ENCODE results near the gene STARD3. TPM values are rescaled to one million over a fixed set of nuclear protein-coding genes. Genes with fewer than 3 reads are reported as not detected.

The STARD3 gene
- total RNA-seq, 1 donor from 2014 or later, result 58.2 TPM

GRCh38 chr17:39664581-39665561 is 27.9 kb downstream of the STARD3 start, which contains the start of gene TCAP:
Gene TCAP, plus strand, starts transcription at chr17:39665349. Its CDS starts 11 bp downstream, at chr17:39665360.
- ChIA-PET POLR2A (interaction anchor here (1.0 to 1.6 kb wide), 2 partner anchors 10 kb away, joined by 4 to 5 read pairs; no protein-coding TSS in a partner anchor), CTCF (interaction anchor here (0.9 to 2.7 kb wide), 3 partner anchors 10 to 41 kb away, joined by 3 to 16 read pairs (median 3); no protein-coding TSS in a partner anchor)
- H3K4me1 Mint-ChIP-seq, result peaks cover 35% of the 10 kb centered on the region
- H3K9me3 Mint-ChIP-seq, result no peaks in the 10 kb centered on the region
- H3K36me3 Mint-ChIP-seq (ENCODE audit: low read depth), result peaks cover 22% of the 10 kb centered on the region
- no peak for ATAC-seq (ENCODE audit: low read depth)
- DNase-seq, result no peak
- no peak within 1 kb of the TSS for H3K27ac Mint-ChIP-seq
- H3K4me3 Mint-ChIP-seq, result no peak within 1 kb of the TSS
- peaks cover 12% of the 10 kb centered on the region for H3K27me3 Mint-ChIP-seq
- intact Hi-C loops (cut with micrococcal nuclease), result loop anchor here (5.0 kb wide), 2 partner anchors 67 to 457 kb away; partner anchors contain the start of genes MIEN1 and MSL1
- TF ChIP-seq CTCF (IDR thresholded peaks at IDR 0.05), result no peak

GRCh38 chr17:39665642-39666224 is 28.8 kb downstream of the STARD3 start:
- Mint-ChIP-seq H3K4me3 (no peak overlapping the region), H3K27me3 (peaks cover 12% of the 10 kb centered on the region), H3K9me3 (no peaks in the 10 kb centered on the region)

GRCh38 chr17:39666231-39666600 is 29.3 kb downstream of the STARD3 start:
- Mint-ChIP-seq H3K27me3 (peaks cover 12% of the 10 kb centered on the region), H3K9me3 (no peaks in the 10 kb centered on the region), H3K4me1 (peaks cover 26% of the 10 kb centered on the region), H3K36me3 (ENCODE audit: low read depth) (peaks cover 12% of the 10 kb centered on the region), H3K27ac (no peak overlapping the region), H3K4me3 (no peak overlapping the region)
- TF ChIP-seq CTCF (IDR thresholded peaks at IDR 0.05), result no peak
- CTCF ChIA-PET, result interaction anchor here (1.0 to 2.7 kb wide), 4 partner anchors 12 to 44 kb away, joined by 3 to 16 read pairs (median 4); no protein-coding TSS in a partner anchor
- ATAC-seq (ENCODE audit: low read depth), result no peak
- POLR2A ChIA-PET, result interaction anchor here (0.5 to 1.6 kb wide), 4 partner anchors 9 to 198 kb away, joined by 3 to 5 read pairs (median 4); partner anchors contain the start of gene IKZF3
- intact Hi-C loops (cut with micrococcal nuclease), result loop anchor here (5.0 kb wide), 2 partner anchors 66 to 456 kb away; partner anchors contain the start of genes MIEN1 and MSL1
- DNase-seq, result no peak

More at GRCh38 chr17:39665642-39666224, 28.8 kb downstream of the STARD3 start:
- intact Hi-C loops (cut with micrococcal nuclease), result loop anchor here (5.0 kb wide), 2 partner anchors 67 to 457 kb away; partner anchors contain the start of genes MIEN1 and MSL1
- no peak for TF ChIP-seq CTCF (IDR thresholded peaks at IDR 0.05)
- ChIA-PET CTCF (interaction anchor here (0.9 to 2.7 kb wide), 5 partner anchors 10 to 44 kb away, joined by 3 to 16 read pairs (median 4); no protein-coding TSS in a partner anchor), POLR2A (interaction anchor here (0.6 to 1.6 kb wide), 3 partner anchors 9 to 32 kb away, joined by 4 to 5 read pairs (median 4); no protein-coding TSS in a partner anchor)
- Mint-ChIP-seq H3K4me1 (peaks cover 29% of the 10 kb centered on the region), H3K36me3 (ENCODE audit: low read depth) (peaks cover 17% of the 10 kb centered on the region), H3K27ac (no peak overlapping the region)
- no peak for ATAC-seq (ENCODE audit: low read depth)
- no peak for DNase-seq

GRCh38 chr17:39666601-39667261 is 29.8 kb downstream of the STARD3 start:
- TF ChIP-seq CTCF (IDR thresholded peaks at IDR 0.05), result no peak
- Mint-ChIP-seq H3K27ac (no peak overlapping the region), H3K4me3 (peak overlapping the region; percentile 11), H3K4me1 (peaks cover 21% of the 10 kb centered on the region), H3K36me3 (ENCODE audit: low read depth) (peaks cover 7% of the 10 kb centered on the region), H3K27me3 (peaks cover 12% of the 10 kb centered on the region), H3K9me3 (no peaks in the 10 kb centered on the region)
- intact Hi-C loops (cut with micrococcal nuclease), result loop anchor here (1.0 to 5.0 kb wide), 4 partner anchors 7 to 456 kb away; partner anchors contain the start of genes MIEN1 and MSL1
- ChIA-PET CTCF (interaction anchor here (1.0 to 2.7 kb wide), 5 partner anchors 12 to 63 kb away, joined by 3 to 16 read pairs (median 5); partner anchors contain the start of gene MIEN1), POLR2A (interaction anchor here (0.5 to 1.6 kb wide), 7 partner anchors 8 to 197 kb away, joined by 3 to 5 read pairs (median 4); partner anchors contain the start of gene IKZF3)
- ATAC-seq (ENCODE audit: low read depth) (no peak), DNase-seq (no peak)

Data from activated B cell treated with CpG ODN at 0.5 μM for 24 hours (primary cell).